ENCODE results near the gene HK1.

Gene HK1

GRCh38 chr10:69345890-69346474 is 67.7 kb downstream of the HK1 start:
- DNase-seq (ENCODE audit: low read depth in 2 of 2), result no peak

GRCh38 chr10:69346776-69347175 is 68.5 kb downstream of the HK1 start:
- DNase-seq (ENCODE audit: low read depth in 2 of 2), result no peak

GRCh38 chr10:69348816-69349541 is 70.7 kb downstream of the HK1 start:
- DNase-seq (ENCODE audit: low read depth in 2 of 2), result no peak

GRCh38 chr10:69349542-69349888 is 71.2 kb downstream of the HK1 start:
- DNase-seq (ENCODE audit: low read depth in 2 of 2), result no peak

- no peak for DNase-seq (ENCODE audit: low read depth in 2 of 2)
Measured at GRCh38 chr10:69351589-69351988, 73.3 kb downstream of the HK1 start.

- DNase-seq (ENCODE audit: low read depth in 2 of 2), result no peak
Measured at GRCh38 chr10:69352569-69353264, 74.4 kb downstream of the HK1 start.

GRCh38 chr10:69353977-69354635 is 75.8 kb downstream of the HK1 start:
- DNase-seq (ENCODE audit: low read depth in 2 of 2), result no peak

- DNase-seq (ENCODE audit: low read depth in 2 of 2), result no peak
Measured at GRCh38 chr10:69356187-69356586, 77.9 kb downstream of the HK1 start.

- DNase-seq (ENCODE audit: low read depth in 2 of 2), result no peak
Measured at GRCh38 chr10:69358148-69358795, 80.0 kb downstream of the HK1 start.

- no peak for DNase-seq (ENCODE audit: low read depth in 2 of 2)
Measured at GRCh38 chr10:69359148-69359547, 80.9 kb downstream of the HK1 start.

GRCh38 chr10:69359594-69359993 is 81.3 kb downstream of the HK1 start:
- DNase-seq (ENCODE audit: low read depth in 2 of 2), result no peak

GRCh38 chr10:69360485-69361302 is 82.4 kb downstream of the HK1 start:
- no peak for DNase-seq (ENCODE audit: low read depth in 2 of 2)

- no peak for DNase-seq (ENCODE audit: low read depth in 2 of 2)
Measured at GRCh38 chr10:69361303-69361614, 83.0 kb downstream of the HK1 start.

- no peak for DNase-seq (ENCODE audit: low read depth in 2 of 2)
Measured at GRCh38 chr10:69362471-69362954, 84.2 kb downstream of the HK1 start.

- DNase-seq (ENCODE audit: low read depth in 2 of 2), result no peak
Measured at GRCh38 chr10:69363666-69364065, 85.4 kb downstream of the HK1 start.

- DNase-seq (ENCODE audit: low read depth in 2 of 2), result no peak
Measured at GRCh38 chr10:69364232-69364940, 86.1 kb downstream of the HK1 start.

- DNase-seq (ENCODE audit: low read depth in 2 of 2), result no peak
Measured at GRCh38 chr10:69366738-69367137, 88.4 kb downstream of the HK1 start.

GRCh38 chr10:69367469-69367868 is 89.2 kb downstream of the HK1 start:
- no peak for DNase-seq (ENCODE audit: low read depth in 2 of 2)

- DNase-seq (ENCODE audit: low read depth in 2 of 2), result no peak
Measured at GRCh38 chr10:69372126-69372980, 94.1 kb downstream of the HK1 start.

- DNase-seq (ENCODE audit: low read depth in 2 of 2), result no peak
Measured at GRCh38 chr10:69374242-69374641, 95.9 kb downstream of the HK1 start.
